Measurements from ENCODE around the gene CTNNBL1.

GRCh38 chr20:37850036-37850592 is 156.3 kb downstream of the CTNNBL1 start:
- TF ChIP-seq POLR2AphosphoS5 (IDR thresholded peaks at IDR 0.05; ENCODE audit: low read depth, low read length), result no peak
- no peak for TF ChIP-seq GATA2 (CRISPR knock-in tag; IDR thresholded peaks at IDR 0.05)
- TF ChIP-seq CTCF (IDR thresholded peaks at IDR 0.05), result no peak
- TF ChIP-seq TAF1 (IDR thresholded peaks at IDR 0.05; ENCODE audit: borderline replicate concordance, low read depth, low read length), result no peak
- no peak for TF ChIP-seq IRF3 (IDR thresholded peaks at IDR 0.05; ENCODE audit: low read depth, low read length)
- TF ChIP-seq CHD2 (IDR thresholded peaks at IDR 0.05; ENCODE audit: low read length, partially characterized antibody), result no peak
- TF ChIP-seq, protein P1, sequence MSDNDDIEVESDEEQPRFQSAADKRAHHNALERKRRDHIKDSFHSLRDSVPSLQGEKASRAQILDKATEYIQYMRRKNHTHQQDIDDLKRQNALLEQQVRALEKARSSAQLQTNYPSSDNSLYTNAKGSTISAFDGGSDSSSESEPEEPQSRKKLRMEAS (IDR thresholded peaks at IDR 0.05; ENCODE audit: low read depth), result no peak
- TF ChIP-seq EZH2phosphoT487 (IDR thresholded peaks at IDR 0.05; ENCODE audit: borderline replicate concordance, low read depth), result no peak
- TF ChIP-seq ELF1 (IDR thresholded peaks at IDR 0.05), result no peak

Measured in SK-N-SH (cell line).